HG03159 (cell line): ENCODE results near the gene NSMCE3.
"Not testable (repeated sequence)": the region's sequence is repeated elsewhere in the genome, so short reads cannot be mapped to it uniquely, and the experiment has no call there.

Experiments used
- ATAC-seq: cut with Tn5 transposase; IDR thresholded peaks from one replicate; pipeline ENCODE4 v1.9.1; 2021; ENCODE audit warnings: mild to moderate bottlenecking, moderate library complexity; ENCODE audit not compliant: unreplicated experiment

The NSMCE3 gene

DNA sequence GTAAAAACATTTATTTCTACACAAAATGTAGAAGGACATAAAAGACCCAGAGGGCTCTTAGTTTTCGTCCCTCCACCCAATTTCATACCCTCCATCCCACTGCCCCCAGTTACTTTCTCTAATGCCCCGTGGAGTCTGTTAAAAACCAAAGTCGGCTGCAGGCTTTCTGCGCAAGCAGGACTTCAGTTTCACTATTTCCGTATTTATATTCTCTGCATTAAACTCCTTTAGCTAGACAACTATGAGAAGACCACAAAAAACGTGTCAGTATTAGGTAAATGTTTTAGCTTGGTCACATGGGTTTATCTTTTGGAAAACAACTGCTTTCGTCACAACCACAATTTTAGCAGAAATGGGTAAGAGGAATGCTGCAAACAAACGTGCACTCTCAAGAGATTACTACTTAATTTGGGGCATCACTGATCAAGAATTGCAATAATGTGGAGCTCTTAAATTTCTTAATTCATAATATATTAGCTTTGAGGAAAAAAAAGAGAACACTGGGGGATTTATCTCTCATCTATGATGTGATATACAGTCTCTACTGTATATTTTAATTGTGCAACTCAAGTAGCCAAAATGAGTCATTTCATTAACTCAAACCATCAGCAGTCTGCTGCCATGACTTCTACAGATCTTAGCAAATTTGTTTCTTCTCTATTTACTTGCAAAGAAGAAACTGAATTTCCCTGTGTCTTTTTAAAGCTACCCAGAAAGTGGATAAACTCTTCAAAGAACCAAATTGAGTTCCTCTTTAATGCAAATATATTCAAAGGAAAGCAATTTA is 740 bp upstream of the NSMCE3 start:
- ATAC-seq = peak; percentile 18

GRCh38 chr15:29268706-29269484 is 727 bp downstream of the NSMCE3 start:
- ATAC-seq = peak; percentile 30

DNA sequence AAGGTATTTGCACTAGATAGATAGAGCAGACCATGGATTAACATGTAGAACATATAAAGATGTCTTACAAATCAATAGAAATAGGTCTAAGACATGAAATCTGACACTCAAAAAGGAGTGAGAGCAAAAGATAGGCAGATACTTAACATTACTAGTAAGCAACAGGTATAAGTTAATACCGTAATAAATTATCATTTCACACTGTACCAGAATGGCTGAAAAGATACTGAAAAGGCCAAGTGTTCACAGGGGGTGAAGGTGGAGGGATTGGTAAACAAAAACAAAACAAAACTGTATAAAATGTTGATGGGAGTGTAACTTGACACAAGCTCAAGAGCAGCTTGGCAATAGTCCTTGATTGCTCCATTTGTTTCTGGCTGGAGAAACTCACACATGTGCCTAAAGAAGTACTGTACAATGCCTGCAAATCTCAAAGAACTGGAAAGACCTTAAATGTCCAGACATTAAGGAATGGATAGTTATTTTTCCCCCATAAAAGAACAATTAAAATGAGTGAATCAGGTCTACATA is 3.5 kb downstream of the NSMCE3 start:
- no peak for ATAC-seq

- ATAC-seq = no peak
Observed at GRCh38 chr15:29263289-29263688, 6.3 kb downstream of the NSMCE3 start.

DNA sequence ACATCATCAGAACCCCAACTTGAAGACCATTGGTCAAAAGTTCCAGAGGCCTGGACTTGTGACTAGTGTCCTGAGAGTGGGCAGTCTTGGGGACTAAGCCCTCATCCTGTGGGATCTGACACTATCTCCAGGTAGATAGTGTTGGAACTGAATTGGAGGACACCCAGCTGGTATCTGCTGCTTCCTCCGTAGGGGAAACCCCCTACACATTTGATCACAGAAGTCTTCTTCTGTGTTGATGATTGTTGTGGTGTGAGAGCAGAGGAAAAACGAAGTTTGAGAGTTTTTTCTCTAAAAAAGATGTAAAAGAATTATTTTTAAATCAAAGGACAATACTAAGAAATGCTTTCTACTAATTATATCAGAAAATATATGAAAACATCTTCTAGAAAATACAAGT is 6.9 kb downstream of the NSMCE3 start:
- ATAC-seq = no peak

GRCh38 chr15:29260896-29261295 is 8.7 kb downstream of the NSMCE3 start:
- ATAC-seq = no peak

DNA sequence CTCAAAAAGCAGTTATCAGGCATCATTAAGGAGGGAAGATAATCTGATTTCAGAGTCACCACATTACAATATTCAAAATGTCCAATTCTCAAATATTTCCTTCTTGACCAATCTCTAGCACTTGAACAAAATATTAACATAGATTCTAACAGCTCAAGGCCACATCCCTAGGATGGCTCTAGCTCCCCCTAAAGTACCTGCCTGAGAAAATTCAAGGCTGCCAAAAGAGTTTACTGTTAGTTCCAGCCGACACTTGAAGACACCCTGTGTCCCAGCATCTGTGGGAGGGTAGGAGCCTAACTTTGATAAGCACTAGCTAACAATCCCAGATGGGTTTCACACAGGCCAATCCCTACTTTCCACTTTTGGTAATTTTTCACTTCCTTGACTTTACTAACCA is 10.4 kb downstream of the NSMCE3 start:
- ATAC-seq = no peak

DNA sequence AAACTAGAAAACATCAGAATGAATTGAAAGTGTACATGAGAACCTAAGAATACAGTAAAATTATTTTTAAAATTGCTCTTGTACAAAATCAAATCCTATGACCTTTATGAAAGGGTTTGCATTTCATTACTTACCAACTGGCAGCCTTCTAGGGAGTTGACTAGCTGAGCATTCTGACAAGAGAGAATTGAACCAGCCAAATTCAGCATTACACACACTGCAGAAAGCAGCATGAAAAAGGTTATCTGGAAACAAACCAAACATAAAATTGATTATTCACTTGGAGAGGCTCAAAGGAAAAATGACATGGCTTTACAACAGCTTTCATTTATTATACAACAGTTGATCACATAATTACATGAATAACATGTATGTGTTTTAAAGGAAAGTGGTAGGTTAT is 17.4 kb downstream of the NSMCE3 start:
- no peak for ATAC-seq

DNA sequence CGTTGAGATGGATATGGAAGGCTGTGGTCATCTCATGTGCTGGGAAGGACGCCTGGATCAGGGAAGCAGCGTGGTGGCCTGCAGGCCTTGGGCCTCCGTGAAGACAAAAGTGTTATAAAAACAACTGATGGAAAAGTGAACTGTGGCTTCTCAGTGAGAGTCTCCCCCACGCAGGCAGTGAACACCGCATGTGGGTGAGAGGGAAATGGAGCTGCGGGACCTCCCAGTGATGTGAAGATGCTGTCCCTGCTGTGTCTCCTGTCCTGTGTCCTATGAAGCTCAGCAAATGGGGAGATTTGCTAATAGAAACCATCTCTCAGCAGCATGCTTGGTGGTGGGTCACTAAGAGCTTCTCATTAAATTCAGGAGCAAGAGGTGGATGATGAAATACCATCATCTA is 25.1 kb downstream of the NSMCE3 start:
- ATAC-seq = no peak

DNA sequence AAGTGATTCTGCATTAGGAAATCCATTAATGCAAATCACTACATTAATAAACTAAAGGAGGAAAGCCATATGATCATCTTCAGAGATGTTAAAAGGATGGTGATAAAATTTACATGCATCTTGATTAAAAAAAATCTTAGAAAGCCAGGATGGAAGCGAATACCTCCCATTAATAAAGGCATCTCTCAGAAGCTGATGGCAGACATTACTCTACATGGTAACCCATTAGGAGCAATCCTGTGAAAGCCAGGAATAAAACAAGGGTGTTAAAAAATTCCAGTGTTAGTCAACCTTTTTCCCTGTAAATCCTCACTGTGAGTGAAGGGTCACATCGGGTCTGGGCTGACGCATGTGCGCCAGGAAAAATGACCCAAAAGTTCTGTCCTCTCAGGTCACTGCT is 25.5 kb downstream of the NSMCE3 start:
- no peak for ATAC-seq

GRCh38 chr15:29242456-29243242 is 27.0 kb downstream of the NSMCE3 start:
- ATAC-seq = no peak

DNA sequence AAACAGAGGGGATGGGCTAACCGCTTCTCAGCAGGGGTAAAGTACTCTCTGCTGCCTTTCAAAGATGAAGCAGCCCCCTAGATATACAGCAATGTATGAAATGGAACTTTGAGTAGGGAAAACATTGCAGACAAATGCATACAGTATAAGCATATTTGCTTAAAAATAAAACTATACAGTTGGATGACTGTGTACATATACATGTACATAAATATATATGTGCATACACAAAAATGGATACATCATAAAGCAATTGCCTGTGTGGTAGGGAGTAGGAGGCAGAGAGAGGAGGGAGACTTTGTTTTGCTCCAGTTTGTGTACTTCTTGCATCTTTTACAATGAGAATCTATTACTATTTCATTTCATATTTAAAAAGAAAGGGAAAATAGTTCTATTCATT is 28.4 kb downstream of the NSMCE3 start:
- ATAC-seq = no peak

DNA sequence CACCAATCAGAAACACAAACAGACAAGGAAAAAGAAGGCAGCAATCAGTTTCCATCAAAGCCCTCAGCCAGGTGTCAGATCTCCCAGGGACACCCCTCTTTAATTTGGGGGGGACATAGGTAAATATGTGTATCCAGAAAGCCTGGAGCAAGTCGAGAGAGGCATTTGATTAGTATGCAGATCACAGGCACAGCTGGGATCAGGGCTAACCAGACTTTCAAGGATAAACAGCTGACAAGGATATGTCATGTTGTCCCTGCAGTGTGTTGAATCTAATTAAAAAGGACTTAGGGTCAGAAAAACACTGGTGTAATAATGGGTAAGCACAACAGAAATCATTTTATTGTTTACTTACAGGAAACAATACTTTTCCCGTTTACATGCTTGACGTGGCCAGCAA is 30.2 kb downstream of the NSMCE3 start:
- no peak for ATAC-seq

GRCh38 chr15:29233566-29233965 is 36.1 kb downstream of the NSMCE3 start:
- no peak for ATAC-seq

GRCh38 chr15:29226436-29227208 is 43.0 kb downstream of the NSMCE3 start:
- no peak for ATAC-seq

GRCh38 chr15:29225534-29226234 is 43.9 kb downstream of the NSMCE3 start:
- ATAC-seq = no peak

GRCh38 chr15:29224987-29225363 is 44.6 kb downstream of the NSMCE3 start:
- not testable (repeated sequence) for ATAC-seq

- not testable (repeated sequence) for ATAC-seq
Observed at GRCh38 chr15:29224235-29224986, 45.2 kb downstream of the NSMCE3 start.

DNA sequence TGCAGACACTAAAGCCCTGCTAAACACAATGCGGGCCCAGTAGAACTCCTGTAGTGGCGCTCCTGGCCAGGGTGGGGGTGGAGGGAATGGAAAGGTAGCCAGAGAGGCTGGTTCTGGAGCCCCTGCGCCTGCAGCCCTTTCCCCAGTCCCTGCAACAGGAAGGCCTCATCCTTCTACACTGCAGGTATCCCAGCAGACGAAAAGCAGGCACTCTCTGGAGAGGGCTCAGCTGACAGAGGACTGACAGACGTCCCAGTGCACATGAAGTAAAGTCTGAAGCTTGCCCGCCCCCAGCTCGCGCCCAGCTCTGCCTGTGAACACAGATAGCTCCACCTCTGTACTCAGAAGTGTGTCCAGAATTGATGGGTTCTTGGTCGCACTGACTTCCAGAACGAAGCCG is 46.0 kb downstream of the NSMCE3 start:
- ATAC-seq = no peak
